ENCODE measurements around the gene SUFU. TPM values are rescaled to one million over a fixed set of nuclear protein-coding genes. Genes with fewer than 3 reads are reported as not detected.

SUFU gene
- total RNA-seq, 1 donor = 3.6 TPM

DNA sequence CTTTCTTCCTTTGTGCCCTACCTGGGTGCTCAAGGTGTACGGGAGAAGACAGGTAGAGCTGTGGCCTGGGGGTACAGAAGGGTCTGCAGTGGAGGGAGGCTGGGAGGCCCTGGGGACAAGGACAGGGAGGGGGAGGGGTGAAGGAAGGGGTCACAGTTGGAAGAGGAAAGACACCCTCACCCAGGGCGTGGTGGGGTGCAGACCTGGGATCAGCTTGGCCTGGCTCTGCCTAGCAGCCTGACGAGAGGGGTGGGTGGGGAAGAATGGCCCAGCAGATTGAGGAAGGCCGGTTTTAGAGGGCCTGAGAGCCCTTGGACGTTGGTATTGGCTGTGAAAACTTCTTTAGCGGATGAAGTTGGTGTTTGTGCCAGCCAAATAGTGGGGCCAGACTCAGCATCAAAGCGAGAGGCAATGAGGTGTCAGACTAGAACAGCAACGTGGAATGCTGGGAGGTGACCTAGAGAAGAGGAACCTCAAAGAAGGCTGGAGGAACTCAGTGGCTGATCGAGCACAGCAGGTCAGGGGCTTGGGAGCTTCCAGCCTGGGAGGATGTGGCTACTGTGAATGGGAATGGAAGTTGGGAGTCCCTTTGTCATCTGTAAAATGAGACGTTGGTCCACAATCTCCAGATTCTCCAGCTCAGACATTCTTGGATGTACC, 122.4 kb downstream of the SUFU start:
- Histone ChIP-seq H3K4me1 (ENCODE audit: insufficient read depth, low read length) (peaks cover 73% of the 10 kb centered on the region), H3K36me3 (ENCODE audit: insufficient read depth, low read length) (peaks cover 7% of the 10 kb centered on the region), H3K79me2 (ENCODE audit: insufficient read depth, low read length) (no peaks in the 10 kb centered on the region), H3K27ac (ENCODE audit: low read depth, low read length) (peak overlapping the region; percentile 76), H3K4me3 (ENCODE audit: insufficient read depth, low read length) (no peak overlapping the region), H3K27me3 (ENCODE audit: insufficient read depth, low read length) (no peaks in the 10 kb centered on the region), H3K4me2 (ENCODE audit: insufficient read depth, low read length) (no peak overlapping the region), H2AFZ (ENCODE audit: low read length) (no peak overlapping the region), H4K20me1 (ENCODE audit: insufficient read depth, low read length) (no peaks in the 10 kb centered on the region), H3K9me3 (ENCODE audit: low read depth, low read length) (no peaks in the 10 kb centered on the region)
- no peak for DNase-seq (ENCODE audit: insufficient read length, low spot score, missing footprints)
- TF ChIP-seq CTCF (IDR thresholded peaks at IDR 0.05; ENCODE audit: extremely low read depth, low read depth, low read length) = no peak

DNA sequence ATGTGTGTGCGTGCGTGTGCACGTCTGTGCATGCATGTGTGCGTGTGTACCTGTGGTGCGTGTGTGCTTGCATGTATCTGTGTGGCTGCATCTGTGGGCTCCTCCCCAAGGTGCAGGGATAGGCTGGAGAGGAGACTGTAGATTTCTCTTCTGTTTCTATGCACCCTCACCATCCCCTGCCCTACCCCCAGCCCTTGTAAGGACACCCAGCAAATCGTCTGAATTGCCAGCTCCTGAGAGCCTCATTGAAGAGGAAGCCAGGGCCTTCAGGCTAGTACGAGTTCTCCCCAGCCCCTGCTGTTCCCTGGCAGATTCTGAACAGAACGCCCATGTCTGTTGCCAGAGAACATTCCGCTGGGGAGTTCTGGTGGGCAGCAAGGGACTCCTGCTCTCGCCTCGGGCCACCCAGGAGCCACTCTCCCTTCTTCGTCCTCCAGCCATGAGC, 123.5 kb downstream of the SUFU start:
- Histone ChIP-seq H3K36me3 (ENCODE audit: insufficient read depth, low read length) (peaks cover 7% of the 10 kb centered on the region), H3K27me3 (ENCODE audit: insufficient read depth, low read length) (no peaks in the 10 kb centered on the region), H3K9me3 (ENCODE audit: low read depth, low read length) (no peaks in the 10 kb centered on the region), H3K4me2 (ENCODE audit: insufficient read depth, low read length) (peak overlapping the region; percentile 8), H3K4me1 (ENCODE audit: insufficient read depth, low read length) (peaks cover 71% of the 10 kb centered on the region), H2AFZ (ENCODE audit: low read length) (peak overlapping the region; percentile 71), H3K27ac (ENCODE audit: low read depth, low read length) (peak overlapping the region; percentile 95), H3K79me2 (ENCODE audit: insufficient read depth, low read length) (no peaks in the 10 kb centered on the region), H4K20me1 (ENCODE audit: insufficient read depth, low read length) (no peaks in the 10 kb centered on the region), H3K4me3 (ENCODE audit: insufficient read depth, low read length) (no peak overlapping the region)
- DNase-seq (ENCODE audit: insufficient read length, low spot score, missing footprints) = peak; percentile 56
- TF ChIP-seq CTCF (IDR thresholded peaks at IDR 0.05; ENCODE audit: extremely low read depth, low read depth, low read length) = no peak

DNA sequence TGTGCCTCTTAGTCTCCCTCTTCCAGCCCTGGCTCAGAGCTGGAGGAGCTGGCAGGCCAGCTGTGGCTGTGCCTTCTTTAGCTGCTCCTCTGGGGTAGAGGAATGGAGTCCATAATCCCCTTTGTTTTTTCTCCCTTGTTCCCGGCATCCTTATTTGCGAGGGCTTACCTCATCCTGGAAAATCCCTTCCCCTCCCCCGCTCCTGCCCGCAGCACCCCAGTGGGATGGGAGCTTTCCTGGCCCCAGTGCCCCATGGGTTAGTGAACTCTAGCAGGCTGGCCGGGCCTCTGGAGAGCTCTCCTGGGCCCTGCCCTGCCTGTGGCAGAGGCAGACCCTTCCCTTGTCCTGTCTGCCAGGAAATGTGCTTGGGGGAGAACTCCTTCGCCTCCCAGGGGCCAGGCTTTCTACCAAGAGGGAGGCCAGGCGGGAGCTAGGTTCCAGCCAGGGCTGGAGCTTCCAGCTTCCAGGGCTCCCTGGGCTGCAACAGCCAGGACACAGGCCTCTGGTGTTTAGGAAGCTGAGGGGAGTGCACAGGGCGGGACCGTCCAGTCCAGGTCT, 124.0 kb downstream of the SUFU start:
- H3K9me3 ChIP-seq (ENCODE audit: low read depth, low read length) = no peaks in the 10 kb centered on the region
- H4K20me1 ChIP-seq (ENCODE audit: insufficient read depth, low read length) = no peaks in the 10 kb centered on the region
- peak; percentile 94 for DNase-seq (ENCODE audit: insufficient read length, low spot score, missing footprints)
- peak overlapping the region; percentile 16 for H3K4me2 ChIP-seq (ENCODE audit: insufficient read depth, low read length)
- peak overlapping the region; percentile 71 for H2AFZ ChIP-seq (ENCODE audit: low read length)
- H3K4me1 ChIP-seq (ENCODE audit: insufficient read depth, low read length) = peaks cover 76% of the 10 kb centered on the region
- H3K4me3 ChIP-seq (ENCODE audit: insufficient read depth, low read length) = no peak overlapping the region
- H3K36me3 ChIP-seq (ENCODE audit: insufficient read depth, low read length) = peaks cover 7% of the 10 kb centered on the region
- no peak for TF ChIP-seq CTCF (IDR thresholded peaks at IDR 0.05; ENCODE audit: extremely low read depth, low read depth, low read length)
- H3K79me2 ChIP-seq (ENCODE audit: insufficient read depth, low read length) = no peaks in the 10 kb centered on the region
- H3K27ac ChIP-seq (ENCODE audit: low read depth, low read length) = peak overlapping the region; percentile 95
- H3K27me3 ChIP-seq (ENCODE audit: insufficient read depth, low read length) = no peaks in the 10 kb centered on the region

- Histone ChIP-seq H2AFZ (ENCODE audit: low read length) (no peak overlapping the region), H3K9me3 (ENCODE audit: low read depth, low read length) (no peaks in the 10 kb centered on the region), H4K20me1 (ENCODE audit: insufficient read depth, low read length) (no peaks in the 10 kb centered on the region), H3K4me1 (ENCODE audit: insufficient read depth, low read length) (peaks cover 82% of the 10 kb centered on the region), H3K36me3 (ENCODE audit: insufficient read depth, low read length) (peaks cover 7% of the 10 kb centered on the region), H3K4me2 (ENCODE audit: insufficient read depth, low read length) (peak overlapping the region; percentile 16), H3K27ac (ENCODE audit: low read depth, low read length) (peak overlapping the region; percentile 95), H3K27me3 (ENCODE audit: insufficient read depth, low read length) (no peaks in the 10 kb centered on the region), H3K4me3 (ENCODE audit: insufficient read depth, low read length) (no peak overlapping the region), H3K79me2 (ENCODE audit: insufficient read depth, low read length) (no peaks in the 10 kb centered on the region)
- peak; percentile 42 for DNase-seq (ENCODE audit: insufficient read length, low spot score, missing footprints)
- TF ChIP-seq CTCF (IDR thresholded peaks at IDR 0.05; ENCODE audit: extremely low read depth, low read depth, low read length) = peak; percentile 9
Measured at GRCh38 chr10:102628451-102628911, 124.7 kb downstream of the SUFU start.

Measured in osteoblast (primary cell).